BJ (cell line): ENCODE results near the gene CRELD2. TPM values are rescaled to one million over a fixed set of nuclear protein-coding genes. Genes with fewer than 3 reads are reported as not detected.

Source experiments
- CTCF ChIA-PET: fragments of 350-600 bp; formaldehyde crosslinking; extraction: SDS; loops from one replicate; lab custom pipeline; 2021; ENCODE audit warnings: antibody characterized with exemption, inconsistent platforms; lab: Yijun Ruan, JAX
- POLR2A ChIA-PET: fragments of 300-600 bp; sonication (Branson Sonifier 250); formaldehyde crosslinking; extraction: SDS; loops from one replicate; lab custom pipeline; 2021; ENCODE audit warnings: antibody characterized with exemption; lab: Charles Lee
- DNase-seq: peaks from one replicate; pipeline ENCODE4 v3.0.0-alpha.2; 2011; ENCODE audit warnings: low read depth
- H3K27me3 ChIP-seq: 2 replicates; pipeline ENCODE4 v1.6.0; 2011; ENCODE audit warnings: low read length; ENCODE audit not compliant: control insufficient read depth, insufficient read depth
- H3K36me3 ChIP-seq: 2 replicates; pipeline ENCODE4 v1.5.1; 2011; ENCODE audit warnings: low read length; ENCODE audit not compliant: control insufficient read depth, insufficient read depth
- H3K4me3 ChIP-seq: 2 replicates; pipeline ENCODE4 v1.5.1; 2011; ENCODE audit warnings: low read depth, mild to moderate bottlenecking, control low read depth, low read length
- polyA plus RNA-seq: library from polyadenylated mRNA; depleted of rRNA; stranded (reverse); fragments of >200 nt; gene quantifications from 2 replicates; pipeline ENCODE4 v1.2.3, GENCODE V29; 2011
- TF ChIP-seq, protein P1 (sequence below): IDR thresholded peaks from 2 replicates; pipeline ENCODE4 v1.5.1; 2011; ENCODE audit warnings: low read depth, mild to moderate bottlenecking, control low read depth, inconsistent platforms, low read length, moderate library complexity; ENCODE audit not compliant: insufficient read depth

CRELD2 gene
- polyA plus RNA-seq, 1 experiment = 54.1 TPM

- TF ChIP-seq, protein P1, sequence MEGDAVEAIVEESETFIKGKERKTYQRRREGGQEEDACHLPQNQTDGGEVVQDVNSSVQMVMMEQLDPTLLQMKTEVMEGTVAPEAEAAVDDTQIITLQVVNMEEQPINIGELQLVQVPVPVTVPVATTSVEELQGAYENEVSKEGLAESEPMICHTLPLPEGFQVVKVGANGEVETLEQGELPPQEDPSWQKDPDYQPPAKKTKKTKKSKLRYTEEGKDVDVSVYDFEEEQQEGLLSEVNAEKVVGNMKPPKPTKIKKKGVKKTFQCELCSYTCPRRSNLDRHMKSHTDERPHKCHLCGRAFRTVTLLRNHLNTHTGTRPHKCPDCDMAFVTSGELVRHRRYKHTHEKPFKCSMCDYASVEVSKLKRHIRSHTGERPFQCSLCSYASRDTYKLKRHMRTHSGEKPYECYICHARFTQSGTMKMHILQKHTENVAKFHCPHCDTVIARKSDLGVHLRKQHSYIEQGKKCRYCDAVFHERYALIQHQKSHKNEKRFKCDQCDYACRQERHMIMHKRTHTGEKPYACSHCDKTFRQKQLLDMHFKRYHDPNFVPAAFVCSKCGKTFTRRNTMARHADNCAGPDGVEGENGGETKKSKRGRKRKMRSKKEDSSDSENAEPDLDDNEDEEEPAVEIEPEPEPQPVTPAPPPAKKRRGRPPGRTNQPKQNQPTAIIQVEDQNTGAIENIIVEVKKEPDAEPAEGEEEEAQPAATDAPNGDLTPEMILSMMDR = no peak
- no peak overlapping the region for H3K4me3 ChIP-seq
- no peaks in the 10 kb centered on the region for H3K27me3 ChIP-seq
- DNase-seq = no peak
- ChIA-PET POLR2A (no interaction called here), CTCF (interaction anchor here (0.8 to 0.9 kb wide), 2 partner anchors 11 to 27 kb away, joined by 3 to 4 read pairs; no protein-coding TSS in a partner anchor)
- peaks cover 24% of the 10 kb centered on the region for H3K36me3 ChIP-seq
These were observed 33.8 kb upstream of the CRELD2 start for GRCh38 chr22:49884503-49885260.

DNA sequence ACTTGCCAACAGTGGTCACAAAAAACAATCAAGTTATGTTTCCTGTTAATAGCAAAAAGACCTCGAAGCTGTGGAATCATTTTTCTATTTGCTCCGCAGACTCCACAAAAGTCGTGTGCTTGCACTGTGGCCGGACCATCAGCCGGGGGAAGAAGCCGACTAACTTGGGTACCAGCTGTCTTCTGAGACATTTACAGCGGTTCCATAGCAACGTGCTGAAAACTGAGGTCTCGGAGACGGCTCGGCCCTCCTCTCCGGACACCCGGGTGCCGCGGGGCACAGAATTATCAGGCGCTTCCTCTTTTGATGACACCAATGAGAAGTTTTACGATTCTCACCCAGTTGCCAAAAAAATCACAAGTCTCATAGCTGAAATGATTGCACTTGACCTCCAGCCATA, 33.2 kb upstream of the CRELD2 start:
- TF ChIP-seq, protein P1 = no peak
- ChIA-PET CTCF (interaction anchor here (0.8 to 0.9 kb wide), 2 partner anchors 11 to 28 kb away, joined by 3 to 4 read pairs; no protein-coding TSS in a partner anchor), POLR2A (no interaction called here)
- Histone ChIP-seq H3K27me3 (no peaks in the 10 kb centered on the region), H3K4me3 (no peak overlapping the region), H3K36me3 (peaks cover 24% of the 10 kb centered on the region)
- DNase-seq = no peak

- TF ChIP-seq, protein P1 = no peak
- no peaks in the 10 kb centered on the region for H3K27me3 ChIP-seq
- CTCF ChIA-PET = no interaction called here
- H3K4me3 ChIP-seq = no peak overlapping the region
- DNase-seq = no peak
- POLR2A ChIA-PET = no interaction called here
- peaks cover 26% of the 10 kb centered on the region for H3K36me3 ChIP-seq
These were observed 32.6 kb upstream of the CRELD2 start for GRCh38 chr22:49885881-49886280.

DNA sequence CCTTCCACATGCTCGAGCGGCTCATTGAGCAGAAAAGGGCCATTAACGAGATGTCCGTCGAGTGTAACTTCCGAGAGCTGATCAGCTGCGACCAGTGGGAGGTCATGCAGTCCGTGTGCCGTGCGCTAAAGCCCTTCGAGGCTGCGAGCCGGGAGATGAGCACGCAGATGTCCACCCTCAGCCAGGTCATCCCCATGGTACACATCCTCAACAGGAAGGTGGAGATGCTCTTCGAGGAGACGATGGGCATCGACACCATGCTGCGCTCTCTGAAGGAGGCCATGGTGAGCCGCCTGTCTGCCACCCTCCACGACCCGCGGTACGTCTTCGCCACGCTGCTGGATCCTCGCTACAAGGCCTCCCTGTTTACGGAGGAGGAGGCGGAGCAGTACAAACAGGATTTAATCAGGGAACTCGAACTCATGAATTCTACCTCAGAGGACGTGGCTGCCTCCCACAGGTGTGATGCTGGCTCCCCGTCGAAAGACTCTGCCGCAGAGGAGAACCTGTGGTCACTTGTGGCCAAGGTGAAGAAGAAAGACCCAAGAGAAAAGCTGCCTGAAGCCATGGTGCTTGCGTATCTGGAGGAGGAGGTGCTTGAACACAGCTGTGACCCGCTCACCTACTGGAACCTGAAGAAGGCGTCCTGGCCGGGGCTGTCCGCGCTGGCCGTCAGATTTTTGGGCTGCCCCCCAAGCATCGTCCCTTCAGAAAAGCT, 31.9 kb upstream of the CRELD2 start:
- H3K27me3 ChIP-seq = no peaks in the 10 kb centered on the region
- ChIA-PET POLR2A (interaction anchor here (0.6 kb wide), 1 partner anchor 14 kb away, joined by 3 read pairs; no protein-coding TSS in a partner anchor), CTCF (no interaction called here)
- DNase-seq = no peak
- H3K36me3 ChIP-seq = peaks cover 26% of the 10 kb centered on the region
- TF ChIP-seq, protein P1 = no peak
- no peak overlapping the region for H3K4me3 ChIP-seq

GRCh38 chr22:49887064-49887451, 31.4 kb upstream of the CRELD2 start:
- Histone ChIP-seq H3K27me3 (no peaks in the 10 kb centered on the region), H3K4me3 (no peak overlapping the region), H3K36me3 (peaks cover 26% of the 10 kb centered on the region)
- TF ChIP-seq, protein P1 = no peak
- ChIA-PET CTCF (no interaction called here), POLR2A (interaction anchor here (0.6 kb wide), 1 partner anchor 14 kb away, joined by 3 read pairs; no protein-coding TSS in a partner anchor)
- DNase-seq = no peak
